NCI-H1694 treated with DMSO at 0.1 percent for 48 hours (cell line): ENCODE results near the gene LRP4.

ENCODE experiments used
- DNase-seq: peaks from one replicate; lab custom pipeline; 2025; lab: John Stamatoyannopoulos, UW

The LRP4 gene

DNA sequence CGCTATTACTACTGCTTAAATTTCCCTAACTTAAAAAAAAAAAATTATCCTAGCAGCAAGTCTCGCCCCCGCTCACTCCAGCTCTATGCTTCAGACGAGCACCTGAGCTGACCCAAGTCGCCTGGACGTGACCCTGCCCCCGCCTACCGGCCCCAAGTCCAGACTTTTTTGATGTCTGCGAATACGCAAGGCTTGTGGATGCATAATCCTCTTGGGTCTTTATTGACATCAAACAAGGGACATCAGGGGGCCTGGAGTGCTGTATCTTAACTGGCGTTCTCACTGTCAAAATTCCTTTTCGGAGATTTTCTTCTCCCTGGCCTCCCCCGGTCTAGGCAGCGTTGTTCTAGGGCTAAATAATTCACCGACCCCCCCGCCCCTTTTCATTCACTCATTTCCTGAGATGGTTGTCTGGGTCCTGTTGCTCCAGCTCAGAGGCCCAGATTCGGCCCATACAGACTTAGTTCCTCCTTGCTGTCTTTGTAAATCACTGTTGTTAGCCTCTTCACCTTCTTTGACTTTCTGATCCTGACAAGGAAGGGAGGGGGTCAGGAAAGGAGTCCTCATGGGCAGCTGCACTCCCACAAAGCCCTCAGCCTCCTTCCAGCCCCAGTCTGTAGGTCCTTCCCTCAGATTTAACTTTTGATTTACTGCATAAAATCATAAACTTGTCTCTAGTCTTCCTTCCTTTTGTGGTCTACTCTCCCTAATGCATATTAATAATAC lies 601 bp upstream of the LRP4 start:
- no peak for DNase-seq

DNA sequence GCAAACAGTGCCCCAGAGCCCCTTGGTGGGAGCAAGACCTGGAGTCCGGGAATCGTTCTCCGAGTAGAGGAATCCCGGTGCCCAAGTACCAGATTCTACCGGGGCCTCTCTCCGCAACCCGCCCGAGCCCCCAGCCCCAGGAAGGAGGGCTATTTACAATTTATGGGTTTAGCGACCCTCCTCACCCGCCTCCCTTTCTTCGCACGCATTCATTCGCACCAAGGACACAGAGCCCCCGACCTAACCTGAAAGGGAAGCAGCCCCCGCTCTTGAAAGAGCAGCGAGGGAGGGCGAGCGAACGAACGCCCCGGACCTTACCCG lies 628 bp downstream of the LRP4 start:
- DNase-seq = no peak

- no peak for DNase-seq
Observed at GRCh38 chr11:46917109-46917761, 1.1 kb downstream of the LRP4 start.

- no peak for DNase-seq
Observed at GRCh38 chr11:46916286-46917108, 1.9 kb downstream of the LRP4 start.

- DNase-seq = no peak
Observed at GRCh38 chr11:46914910-46915309, 3.4 kb downstream of the LRP4 start.

GRCh38 chr11:46914363-46914762 lies 4.0 kb downstream of the LRP4 start:
- DNase-seq = no peak

- no peak for DNase-seq
Observed at GRCh38 chr11:46913484-46913883, 4.9 kb downstream of the LRP4 start.

DNA sequence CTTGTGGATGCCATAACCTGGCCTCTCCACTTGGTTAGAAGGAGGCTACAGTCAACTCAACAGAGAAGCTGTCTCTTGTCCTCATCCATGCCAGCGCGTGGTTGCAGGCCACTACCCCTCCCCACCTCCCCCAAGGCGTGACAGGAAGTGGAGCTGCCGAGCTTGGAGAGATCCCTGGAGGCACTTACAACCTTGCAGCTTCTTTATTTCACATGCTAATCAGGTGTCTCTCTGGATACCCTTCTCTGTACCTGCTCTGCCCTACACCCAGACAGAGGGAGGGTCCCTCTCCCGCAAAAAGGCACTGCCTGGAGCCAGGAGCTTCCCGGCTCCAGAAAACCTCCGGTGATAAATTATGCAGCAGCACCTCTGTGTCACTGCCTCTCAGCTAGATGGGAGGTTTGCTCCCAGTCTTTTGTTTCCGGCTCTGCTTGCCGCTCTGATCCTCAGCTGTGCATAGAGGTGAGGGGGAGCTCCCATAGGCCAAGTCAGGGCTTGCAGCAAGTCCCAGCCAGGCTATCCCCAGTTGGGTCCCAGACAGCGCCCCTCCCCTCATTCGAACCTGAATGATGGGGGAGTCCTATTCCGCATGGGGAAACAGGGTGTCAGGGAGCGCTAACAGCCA lies 5.7 kb downstream of the LRP4 start:
- no peak for DNase-seq

GRCh38 chr11:46907606-46908005 lies 10.7 kb downstream of the LRP4 start:
- DNase-seq = no peak

- no peak for DNase-seq
Observed at GRCh38 chr11:46906609-46907041, 11.7 kb downstream of the LRP4 start.

- DNase-seq = no peak
Observed at GRCh38 chr11:46905806-46906205, 12.5 kb downstream of the LRP4 start.

DNA sequence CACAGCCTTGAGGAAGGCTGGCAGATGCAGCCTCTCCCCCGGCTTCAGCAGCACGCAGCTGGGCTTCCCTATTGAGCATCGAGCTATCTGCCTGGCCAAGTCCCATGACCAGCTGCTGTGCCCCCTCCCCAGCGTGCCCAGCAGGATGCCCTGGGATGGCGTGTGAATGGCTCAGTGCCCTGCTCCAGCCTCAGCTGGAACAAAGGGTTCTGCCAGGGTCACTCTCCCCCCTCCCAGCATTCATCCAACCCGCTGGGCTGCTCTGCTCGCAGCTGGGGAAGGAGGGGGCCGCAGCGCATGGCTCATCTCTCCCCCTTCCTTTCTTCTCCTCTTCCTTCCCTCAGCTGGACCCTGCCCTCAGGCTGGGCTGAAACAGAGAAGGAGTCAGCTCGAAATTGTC lies 14.5 kb downstream of the LRP4 start:
- no peak for DNase-seq

DNA sequence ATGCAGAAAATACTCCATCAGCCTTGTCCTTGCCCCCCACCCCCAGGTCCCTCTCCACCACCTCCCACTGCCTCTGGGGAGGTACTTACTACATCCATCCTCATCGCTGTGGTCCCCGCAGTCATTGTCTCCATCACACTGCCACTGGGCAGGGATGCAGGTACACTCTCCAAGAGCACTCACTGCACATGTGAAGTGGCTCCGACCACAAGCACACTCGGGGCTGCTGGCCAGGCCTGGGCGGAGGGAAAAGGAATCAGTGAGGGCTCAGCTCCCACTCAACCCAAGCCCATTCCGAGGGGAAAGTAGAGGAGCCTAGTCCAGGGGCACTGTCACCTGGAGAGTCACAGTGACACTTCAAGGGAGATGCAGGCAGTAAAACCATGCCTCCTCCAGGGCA lies 15.7 kb downstream of the LRP4 start:
- DNase-seq = no peak

GRCh38 chr11:46901156-46901555 lies 17.2 kb downstream of the LRP4 start:
- no peak for DNase-seq

DNA sequence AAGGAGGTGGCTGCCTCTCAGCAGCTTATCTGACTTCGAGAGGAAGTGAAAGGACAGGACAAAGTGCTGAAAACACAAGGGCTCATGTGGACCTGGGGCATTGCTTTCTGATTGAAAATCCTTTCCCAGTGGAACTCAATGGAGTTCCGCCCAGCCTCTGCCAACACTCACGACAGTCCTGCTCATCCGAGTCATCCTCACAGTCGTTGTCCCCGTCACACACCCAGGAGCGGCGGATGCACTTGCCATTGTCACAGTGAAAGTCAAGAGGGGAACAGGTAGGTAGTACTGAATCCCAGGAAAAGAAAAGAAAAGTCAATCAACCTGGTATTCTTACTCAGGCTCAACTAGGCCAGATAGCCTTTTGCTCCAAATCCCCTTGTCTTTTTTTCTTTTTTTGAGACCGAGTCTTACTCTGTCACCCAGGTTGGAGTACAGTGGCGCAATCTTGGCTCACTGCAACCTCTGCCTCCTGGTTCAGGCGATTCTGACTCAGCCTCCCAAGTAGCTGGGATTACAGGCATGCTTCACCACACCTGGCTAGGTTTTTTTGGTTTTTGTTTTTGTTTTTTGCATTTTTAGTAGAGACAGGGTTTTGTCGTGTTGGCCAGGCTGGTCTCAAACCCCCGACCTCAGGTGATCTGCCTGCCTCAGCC lies 18.1 kb downstream of the LRP4 start:
- no peak for DNase-seq

DNA sequence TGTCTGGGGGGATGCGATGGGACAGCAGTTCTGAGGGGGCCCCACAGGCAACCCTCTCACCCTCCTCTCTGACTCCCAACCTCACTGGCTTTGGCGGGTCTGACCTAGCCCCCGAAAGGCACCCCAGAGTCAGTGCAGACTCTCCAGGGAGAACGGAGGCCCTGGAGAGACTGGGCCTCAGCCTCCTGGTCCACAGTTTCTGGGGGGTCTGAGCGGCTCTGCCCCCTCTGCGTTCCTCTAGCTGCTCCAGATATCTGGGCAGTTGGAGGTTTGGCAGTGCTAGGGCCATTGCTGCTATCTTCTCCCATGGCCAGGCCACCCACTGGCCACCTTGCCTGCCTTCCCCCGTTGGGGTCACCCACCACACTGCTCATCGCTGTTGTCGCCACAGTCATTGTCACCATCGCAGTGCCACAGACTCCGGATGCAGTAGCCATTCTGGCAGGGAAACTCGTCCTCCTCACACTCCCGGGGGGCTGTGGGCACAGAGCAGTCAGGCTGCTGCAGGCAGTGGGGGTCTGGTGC lies 18.8 kb downstream of the LRP4 start:
- no peak for DNase-seq

DNA sequence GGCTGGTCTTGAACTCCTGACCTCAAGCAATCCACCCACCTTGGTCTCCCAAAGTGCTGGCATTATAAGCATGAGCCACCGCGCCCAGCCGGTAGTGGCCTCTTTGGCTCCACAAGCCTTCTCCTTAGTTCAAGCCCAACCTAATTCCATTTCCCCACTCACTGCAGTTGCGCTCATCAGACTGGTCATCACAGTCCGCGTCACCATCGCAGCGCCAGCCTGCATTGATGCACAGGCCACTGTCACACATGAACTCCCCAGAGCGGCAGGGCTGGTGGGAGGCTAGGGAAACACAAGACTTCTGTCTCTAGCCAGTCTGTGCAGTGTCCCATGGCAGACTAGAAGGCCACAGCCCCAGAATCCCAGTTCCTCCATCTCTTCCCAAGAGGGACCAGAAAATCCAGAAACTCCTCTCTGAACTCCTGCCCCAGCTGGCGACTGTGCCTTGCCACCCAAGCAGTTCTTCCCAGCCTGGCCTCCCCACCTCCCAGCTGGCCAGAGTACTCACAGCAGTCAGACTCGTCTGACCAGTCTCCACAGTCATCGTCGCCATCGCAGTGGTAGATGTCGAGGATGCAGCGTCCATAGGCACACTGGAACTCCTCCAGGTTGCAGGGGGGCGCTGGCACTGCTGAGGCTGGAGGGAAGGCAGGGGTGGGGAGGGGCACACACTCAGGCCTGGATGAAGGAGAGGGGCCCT lies 19.8 kb downstream of the LRP4 start:
- DNase-seq = no peak

- peak; percentile 53 for DNase-seq
Observed at GRCh38 chr11:46896719-46897406, 21.5 kb downstream of the LRP4 start.

GRCh38 chr11:46895821-46896220 lies 22.5 kb downstream of the LRP4 start:
- peak; percentile 43 for DNase-seq

GRCh38 chr11:46894961-46895360 lies 23.4 kb downstream of the LRP4 start:
- no peak for DNase-seq

- no peak for DNase-seq
Observed at GRCh38 chr11:46894506-46894905, 23.8 kb downstream of the LRP4 start.
